Activated naive CD8-positive, alpha-beta T cell treated with anti-CD3 and anti-CD28 coated beads, Interleukin-2, amount 50 U/mL, for 24 hours (primary cell): ENCODE data around the gene CCNK.

Experiments
- ATAC-seq: fragments of 150-1000 bp; cut with Tn5 transposase; one replicate; pipeline ENCODE4 v1.10.0; 2021
- DNase-seq: peaks from one replicate; pipeline ENCODE4 v3.0.0; 2021
- H3K27ac Mint-ChIP-seq: one replicate; pipeline ENCODE4 v1.8.0; 2021; ENCODE audit warnings: mild to moderate bottlenecking, mixed read lengths
- H3K27me3 Mint-ChIP-seq: one replicate; pipeline ENCODE4 v1.8.0; 2021; ENCODE audit warnings: mixed read lengths
- H3K36me3 Mint-ChIP-seq: one replicate; pipeline ENCODE4 v1.8.0; 2021; ENCODE audit warnings: low read depth, mixed read lengths
- H3K4me1 Mint-ChIP-seq: one replicate; pipeline ENCODE4 v1.8.0; 2021; ENCODE audit warnings: mixed read lengths
- H3K4me3 Mint-ChIP-seq: one replicate; pipeline ENCODE4 v1.8.0; 2021; ENCODE audit warnings: mild to moderate bottlenecking, moderate library complexity, mixed read lengths
- H3K9me3 Mint-ChIP-seq: one replicate; pipeline ENCODE4 v1.8.0; 2021; ENCODE audit warnings: mixed read lengths

The CCNK gene

DNA sequence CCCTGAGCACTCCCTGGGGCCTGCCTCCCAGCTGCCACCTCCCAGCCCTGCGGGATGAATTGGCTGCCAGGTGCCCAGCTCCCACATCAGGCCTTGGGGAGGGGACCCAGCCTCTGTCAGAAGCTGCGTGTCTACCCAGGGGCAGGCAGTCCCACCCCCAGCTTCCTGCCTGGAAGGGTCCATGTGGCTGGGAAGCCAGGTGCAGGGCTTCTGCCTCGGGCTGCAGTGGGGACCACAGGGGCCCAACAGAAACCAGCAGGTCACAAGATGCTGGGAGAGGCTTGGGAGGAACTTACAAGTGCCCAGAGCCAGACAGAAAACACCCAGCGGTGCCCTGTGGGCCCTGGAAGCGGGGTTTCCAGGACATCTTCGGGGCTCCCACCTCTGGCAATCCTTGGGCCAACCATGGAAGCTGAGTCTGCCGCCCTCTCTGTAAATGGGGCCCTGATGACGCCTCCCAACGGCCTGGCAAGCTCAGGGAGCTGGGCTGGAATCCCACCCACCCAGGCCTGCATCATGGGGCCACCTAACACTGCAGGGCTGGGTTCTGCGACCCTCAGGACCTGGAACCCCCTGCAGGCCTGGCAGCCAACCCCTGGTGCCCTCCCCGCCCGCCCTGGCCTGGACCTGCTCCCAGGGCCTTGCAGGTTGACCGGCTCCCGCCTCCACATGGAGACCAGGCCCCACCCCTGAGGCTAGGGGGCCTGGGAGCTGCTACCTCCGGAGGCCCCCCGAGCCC is 36.6 kb downstream of the CCNK start:
- Mint-ChIP-seq H3K36me3 (no peaks in the 10 kb centered on the region), H3K4me1 (no peaks in the 10 kb centered on the region), H3K27me3 (no peaks in the 10 kb centered on the region), H3K27ac (no peak overlapping the region), H3K4me3 (no peak overlapping the region), H3K9me3 (no peaks in the 10 kb centered on the region)
- ATAC-seq: peak; percentile 3
- DNase-seq: no peak

DNA sequence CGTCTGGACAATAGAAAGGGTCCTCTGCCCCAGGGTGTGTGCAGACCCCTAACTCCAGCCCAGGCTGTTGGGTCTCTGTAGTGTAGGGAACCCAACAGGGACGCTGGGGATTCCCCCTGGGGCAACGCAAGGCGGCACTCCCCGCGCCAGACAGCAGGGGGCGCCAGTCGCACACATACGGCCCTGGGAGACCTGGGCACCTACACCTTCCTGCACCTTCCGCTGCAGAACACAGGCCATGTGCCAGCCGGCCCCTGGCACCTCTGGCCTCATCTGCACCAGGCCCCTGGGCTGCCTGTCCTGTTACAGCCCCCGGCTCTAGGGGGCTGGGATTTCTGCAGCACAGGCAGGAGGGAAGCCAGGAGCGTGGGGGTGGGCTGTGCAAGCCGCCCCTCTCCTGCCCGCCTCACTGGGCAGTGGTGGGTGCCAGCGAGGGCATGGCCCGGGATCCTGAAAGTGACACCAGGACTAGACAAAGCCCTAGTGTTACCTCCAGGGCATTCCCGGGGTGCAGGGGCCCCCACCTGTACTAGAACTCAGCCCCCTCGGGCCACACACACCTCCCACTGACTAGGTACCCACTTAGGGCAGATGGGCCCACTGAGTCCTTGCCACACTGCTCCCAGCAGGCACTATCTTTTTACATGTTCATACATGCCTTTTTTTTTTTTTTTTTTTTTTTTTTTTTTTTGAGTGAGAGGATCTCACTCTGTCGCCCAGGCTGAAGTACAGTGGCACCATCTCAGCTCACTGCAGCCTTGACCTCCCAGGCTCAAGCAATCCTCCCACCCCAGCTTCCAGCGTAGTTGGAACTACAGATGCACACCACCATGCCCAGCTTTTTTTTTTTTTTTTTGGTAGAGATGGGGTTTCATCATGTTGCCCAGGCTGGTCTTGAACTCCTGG is 37.5 kb downstream of the CCNK start:
- H3K27ac Mint-ChIP-seq: no peak overlapping the region
- ATAC-seq: peak; percentile 68
- no peaks in the 10 kb centered on the region for H3K9me3 Mint-ChIP-seq
- no peaks in the 10 kb centered on the region for H3K27me3 Mint-ChIP-seq
- H3K4me1 Mint-ChIP-seq: no peaks in the 10 kb centered on the region
- H3K4me3 Mint-ChIP-seq: no peak overlapping the region
- H3K36me3 Mint-ChIP-seq: no peaks in the 10 kb centered on the region
- peak; percentile 85 for DNase-seq

DNA sequence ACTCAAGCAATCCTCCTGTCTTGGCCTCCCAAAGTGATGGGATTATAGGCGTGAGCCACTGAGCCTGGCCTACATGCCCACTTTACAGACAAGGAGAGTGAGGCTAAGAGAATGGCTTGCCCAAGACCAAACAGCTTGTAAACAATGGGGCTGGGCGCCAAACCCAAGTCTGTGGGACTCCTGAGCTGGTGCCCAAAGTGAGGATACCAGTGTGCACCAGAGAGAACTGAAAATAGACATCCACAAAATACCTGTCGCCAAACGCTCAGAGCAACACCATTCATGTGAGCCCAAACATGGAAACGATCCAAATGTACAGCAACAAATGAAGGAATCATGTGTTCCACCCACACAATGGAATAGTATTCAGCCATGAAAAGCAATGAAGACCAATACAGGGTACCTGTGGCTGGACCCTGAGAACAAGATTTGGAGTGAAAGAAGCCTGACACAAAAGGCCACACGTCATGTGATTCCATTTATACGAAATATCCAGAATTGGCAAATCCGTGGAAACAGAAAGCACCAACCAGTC is 38.2 kb downstream of the CCNK start:
- Mint-ChIP-seq H3K27ac (no peak overlapping the region), H3K4me1 (no peaks in the 10 kb centered on the region), H3K4me3 (no peak overlapping the region), H3K27me3 (no peaks in the 10 kb centered on the region), H3K9me3 (no peaks in the 10 kb centered on the region), H3K36me3 (no peaks in the 10 kb centered on the region)
- ATAC-seq: no peak
- DNase-seq: no peak

DNA sequence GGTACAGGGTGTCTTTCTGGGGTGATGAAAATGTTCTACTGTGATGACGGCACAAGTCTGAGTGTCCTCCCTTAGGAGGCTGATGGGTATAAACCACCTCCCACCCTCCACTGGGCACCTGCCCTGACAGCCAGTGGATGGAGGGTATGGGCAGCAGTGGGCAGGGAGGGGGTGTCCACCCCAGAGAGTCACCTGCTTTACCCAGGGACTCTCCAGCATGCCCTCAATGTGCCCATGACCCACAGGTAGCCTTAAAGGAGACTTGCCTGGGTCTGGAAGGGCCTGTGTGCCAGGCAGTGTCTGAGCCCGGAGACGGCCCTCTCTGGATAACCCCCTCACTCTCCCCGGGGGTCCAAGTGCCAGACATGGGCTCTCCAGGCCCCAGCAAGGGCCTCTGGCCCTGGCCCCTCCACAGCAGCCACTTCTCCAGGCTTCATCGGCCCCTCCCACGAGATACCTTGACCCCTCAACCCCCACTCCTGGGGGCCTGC is 38.8 kb downstream of the CCNK start:
- DNase-seq (no peak), ATAC-seq (no peak)
- Mint-ChIP-seq H3K9me3 (no peaks in the 10 kb centered on the region), H3K4me1 (no peaks in the 10 kb centered on the region), H3K27me3 (no peaks in the 10 kb centered on the region), H3K4me3 (no peak overlapping the region), H3K27ac (no peak overlapping the region), H3K36me3 (no peaks in the 10 kb centered on the region)

DNA sequence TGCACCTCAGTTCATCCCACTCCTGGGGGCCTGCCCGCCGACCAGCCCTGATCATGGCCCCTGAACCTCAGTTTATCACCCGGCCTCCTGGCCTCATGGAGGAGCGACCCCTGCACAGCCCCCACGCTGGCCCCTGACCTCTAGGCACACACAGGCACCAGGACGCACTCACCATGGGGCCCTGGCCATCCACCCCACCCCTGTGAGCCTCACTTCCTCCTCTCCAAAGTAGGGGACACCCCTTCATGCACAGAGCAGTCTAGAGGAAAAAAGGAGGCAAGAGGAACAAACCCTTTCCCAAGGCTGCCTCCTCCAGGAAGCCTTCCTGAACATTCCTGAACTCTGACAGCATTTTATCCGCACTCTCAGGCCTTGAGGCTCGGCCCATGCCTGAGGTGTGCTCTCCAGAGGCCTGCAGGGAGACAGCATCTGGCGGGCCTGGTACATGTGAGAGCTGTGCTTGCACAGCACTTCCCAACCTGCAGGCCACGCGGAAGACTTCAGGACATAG is 39.4 kb downstream of the CCNK start:
- Mint-ChIP-seq H3K27ac (no peak overlapping the region), H3K4me1 (peaks cover 4% of the 10 kb centered on the region), H3K4me3 (no peak overlapping the region), H3K9me3 (no peaks in the 10 kb centered on the region), H3K36me3 (no peaks in the 10 kb centered on the region), H3K27me3 (no peaks in the 10 kb centered on the region)
- no peak for DNase-seq
- no peak for ATAC-seq

DNA sequence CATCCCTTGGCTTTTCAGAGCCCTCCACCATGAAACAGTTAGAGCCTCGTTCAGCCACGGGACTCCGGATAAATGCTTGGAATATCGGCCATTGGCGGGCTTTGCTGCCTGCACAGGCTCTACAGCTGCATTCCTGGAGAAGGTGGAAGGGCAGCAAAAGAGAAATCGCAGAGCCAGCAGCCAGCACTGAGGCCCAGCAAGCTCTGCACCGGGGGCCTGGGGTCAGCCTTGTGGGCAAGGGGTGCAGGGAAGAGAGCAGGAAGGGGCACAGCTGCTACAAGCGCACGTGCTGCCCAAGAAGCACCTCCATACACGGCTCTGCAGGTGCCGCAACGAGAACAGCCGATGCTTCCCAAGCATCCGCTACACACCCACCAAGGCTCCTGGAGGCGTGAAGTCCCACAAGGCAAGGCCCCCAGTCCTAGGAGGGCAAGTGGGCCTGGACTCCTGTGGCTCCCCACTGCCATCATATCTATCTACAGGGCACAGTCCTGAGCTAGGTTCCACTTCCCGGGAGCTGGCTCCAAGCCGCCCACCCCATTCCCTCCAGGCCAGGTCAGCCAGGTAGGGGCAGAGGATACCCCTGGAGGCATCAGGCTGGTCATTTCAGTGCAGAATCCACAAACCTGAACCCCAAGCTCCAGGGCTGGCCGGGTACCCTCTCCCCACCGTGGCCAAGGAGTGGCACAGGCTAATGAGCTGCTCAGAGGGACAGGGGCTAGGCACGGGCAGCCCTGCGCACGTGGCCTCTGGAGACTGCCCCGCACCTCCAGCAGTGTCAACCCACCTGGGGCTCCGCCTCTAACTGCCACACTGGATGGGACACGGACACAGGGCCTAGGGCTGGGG is 40.2 kb downstream of the CCNK start:
- H3K4me1 Mint-ChIP-seq: peaks cover 4% of the 10 kb centered on the region
- H3K36me3 Mint-ChIP-seq: no peaks in the 10 kb centered on the region
- ATAC-seq (no peak), DNase-seq (no peak)
- no peak overlapping the region for H3K27ac Mint-ChIP-seq
- no peaks in the 10 kb centered on the region for H3K9me3 Mint-ChIP-seq
- H3K4me3 Mint-ChIP-seq: no peak overlapping the region
- H3K27me3 Mint-ChIP-seq: no peaks in the 10 kb centered on the region

DNA sequence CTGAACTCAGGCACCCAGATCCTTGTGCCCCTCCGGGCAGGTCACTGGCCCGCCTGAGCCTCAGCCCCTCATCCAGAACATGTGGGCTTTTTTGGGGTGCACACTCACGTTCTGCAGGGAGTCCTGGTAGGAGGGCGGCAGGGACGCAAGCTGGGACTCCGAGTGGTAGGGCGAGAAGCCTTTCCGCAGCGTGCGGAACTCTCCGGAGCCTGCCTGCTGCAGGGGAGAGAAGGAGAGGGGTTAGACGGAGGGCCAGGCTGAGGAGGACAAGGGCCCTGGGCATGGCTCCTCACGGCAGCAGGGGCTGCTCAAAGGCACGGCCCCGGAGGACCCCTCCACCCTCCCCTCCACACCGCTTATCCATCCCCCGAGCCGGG is 40.8 kb downstream of the CCNK start:
- H3K27me3 Mint-ChIP-seq: no peaks in the 10 kb centered on the region
- no peak overlapping the region for H3K27ac Mint-ChIP-seq
- H3K4me1 Mint-ChIP-seq: peaks cover 4% of the 10 kb centered on the region
- H3K36me3 Mint-ChIP-seq: no peaks in the 10 kb centered on the region
- no peak for DNase-seq
- no peaks in the 10 kb centered on the region for H3K9me3 Mint-ChIP-seq
- no peak for ATAC-seq
- H3K4me3 Mint-ChIP-seq: no peak overlapping the region

DNA sequence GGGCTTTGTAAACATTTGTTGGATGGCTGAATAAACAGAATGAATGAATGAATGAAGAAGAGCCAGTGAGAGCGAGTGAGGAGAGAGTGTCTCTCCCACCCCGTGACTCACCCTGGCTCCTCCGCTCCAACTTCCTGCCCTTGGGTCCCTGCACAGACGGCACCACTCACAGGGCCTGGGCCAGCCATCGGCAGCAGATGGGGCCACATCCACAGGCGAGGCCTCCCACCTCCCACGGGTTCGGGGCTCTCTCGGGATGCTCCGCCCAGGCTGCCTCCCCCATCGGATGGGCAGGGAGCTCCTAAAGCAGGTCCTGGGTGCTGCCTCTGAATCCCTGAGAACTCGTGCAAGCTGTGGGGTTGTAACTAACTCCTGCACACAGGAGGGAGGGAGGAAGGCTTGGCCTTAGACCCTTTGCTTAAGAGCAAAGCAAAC is 41.3 kb downstream of the CCNK start:
- Mint-ChIP-seq H3K27ac (no peak overlapping the region), H3K27me3 (no peaks in the 10 kb centered on the region), H3K4me3 (no peak overlapping the region), H3K9me3 (no peaks in the 10 kb centered on the region), H3K36me3 (no peaks in the 10 kb centered on the region), H3K4me1 (peaks cover 4% of the 10 kb centered on the region)
- no peak for DNase-seq
- ATAC-seq: no peak

DNA sequence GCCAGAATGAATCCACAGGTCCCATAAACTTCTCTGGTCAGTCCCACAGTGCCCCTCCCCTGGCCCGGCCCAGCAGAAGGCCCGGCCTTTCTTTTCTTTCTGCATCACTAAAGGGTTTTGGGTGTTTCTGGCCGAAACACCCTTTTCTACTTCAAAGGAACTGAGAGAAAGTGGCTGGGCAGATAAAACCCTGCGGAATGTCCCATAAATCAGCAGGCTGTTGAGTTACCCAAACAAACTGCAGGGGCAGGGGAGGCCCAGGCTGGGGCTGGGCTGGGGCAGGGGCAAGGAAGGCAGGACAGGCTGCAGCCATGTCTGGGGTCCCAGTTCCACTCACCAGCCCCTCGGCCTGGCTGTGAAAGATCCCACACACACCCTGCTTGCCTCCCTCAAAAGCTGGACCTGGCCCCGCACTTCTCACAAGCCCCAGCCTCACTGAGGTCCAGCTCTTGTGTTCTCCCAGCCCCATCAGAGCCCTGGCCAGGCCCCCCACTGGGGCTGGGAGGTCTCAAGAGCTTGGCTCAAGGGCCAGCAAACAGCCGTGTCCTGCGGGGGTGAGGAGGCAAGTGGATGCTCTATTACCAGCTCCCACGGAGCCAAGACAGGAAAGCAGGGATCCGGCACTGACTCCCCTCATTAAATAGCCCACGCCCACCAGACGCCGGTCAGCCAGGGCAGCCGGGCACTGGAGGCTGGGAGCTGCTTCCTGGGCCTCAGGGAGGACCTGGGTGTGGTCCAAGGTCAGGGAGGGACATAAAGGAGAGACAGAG is 41.9 kb downstream of the CCNK start:
- Mint-ChIP-seq H3K4me1 (peaks cover 4% of the 10 kb centered on the region), H3K4me3 (no peak overlapping the region), H3K27ac (no peak overlapping the region), H3K36me3 (no peaks in the 10 kb centered on the region), H3K9me3 (no peaks in the 10 kb centered on the region), H3K27me3 (no peaks in the 10 kb centered on the region)
- no peak for DNase-seq
- ATAC-seq: no peak

DNA sequence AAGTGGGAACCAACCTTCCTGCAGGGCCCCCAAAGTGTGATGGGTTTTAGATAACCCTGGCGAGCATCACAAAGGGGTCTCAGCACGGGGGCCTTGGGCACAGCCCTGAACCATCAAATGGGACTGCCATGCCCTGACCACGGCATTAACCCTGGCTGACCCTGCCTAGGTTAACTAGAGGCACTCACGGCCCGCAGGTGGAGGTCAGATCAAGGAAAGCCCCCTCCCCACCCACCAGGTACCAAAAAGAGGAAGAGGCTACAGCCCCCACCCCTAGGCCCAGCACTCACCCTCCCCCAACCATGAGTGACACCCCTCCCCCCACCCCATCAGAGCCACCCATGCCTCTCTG is 42.5 kb downstream of the CCNK start:
- H3K9me3 Mint-ChIP-seq: no peaks in the 10 kb centered on the region
- no peak for ATAC-seq

DNA sequence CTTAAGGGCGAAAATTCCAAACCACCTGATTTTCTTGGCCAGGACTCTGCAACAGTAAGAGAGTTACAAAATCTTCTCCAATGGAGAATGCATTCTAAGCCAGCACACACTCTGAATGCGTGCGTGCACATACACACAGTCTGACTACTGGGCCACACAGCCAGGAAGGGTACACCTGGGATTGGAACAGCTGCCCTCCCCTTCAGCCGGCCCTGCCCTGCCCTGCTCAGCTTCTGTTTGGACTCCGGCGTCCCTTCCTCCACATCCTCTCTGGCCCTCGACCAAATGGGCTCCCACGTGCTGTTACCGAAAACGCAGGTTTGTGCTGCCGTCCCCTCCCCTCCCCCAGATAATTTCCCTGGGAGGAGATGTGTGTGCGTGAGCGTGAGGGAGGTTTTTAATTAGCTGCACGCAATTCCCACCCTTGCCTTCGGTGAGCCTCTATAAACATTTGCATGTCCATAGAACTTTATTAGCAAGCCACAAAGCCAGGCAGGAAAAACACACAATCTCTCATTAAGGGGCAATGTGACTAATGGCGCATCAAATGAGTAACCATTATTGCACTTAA is 43.0 kb downstream of the CCNK start:
- Mint-ChIP-seq H3K4me1 (peaks cover 4% of the 10 kb centered on the region), H3K36me3 (no peaks in the 10 kb centered on the region), H3K27ac (no peak overlapping the region), H3K9me3 (no peaks in the 10 kb centered on the region), H3K4me3 (no peak overlapping the region), H3K27me3 (no peaks in the 10 kb centered on the region)
- DNase-seq (no peak), ATAC-seq (no peak)

More for the DNA sequence above, 42.5 kb downstream of the CCNK start:
- no peak overlapping the region for H3K27ac Mint-ChIP-seq
- H3K36me3 Mint-ChIP-seq: no peaks in the 10 kb centered on the region
- H3K4me1 Mint-ChIP-seq: peaks cover 4% of the 10 kb centered on the region
- no peak overlapping the region for H3K4me3 Mint-ChIP-seq
- H3K27me3 Mint-ChIP-seq: no peaks in the 10 kb centered on the region
- no peak for DNase-seq

DNA sequence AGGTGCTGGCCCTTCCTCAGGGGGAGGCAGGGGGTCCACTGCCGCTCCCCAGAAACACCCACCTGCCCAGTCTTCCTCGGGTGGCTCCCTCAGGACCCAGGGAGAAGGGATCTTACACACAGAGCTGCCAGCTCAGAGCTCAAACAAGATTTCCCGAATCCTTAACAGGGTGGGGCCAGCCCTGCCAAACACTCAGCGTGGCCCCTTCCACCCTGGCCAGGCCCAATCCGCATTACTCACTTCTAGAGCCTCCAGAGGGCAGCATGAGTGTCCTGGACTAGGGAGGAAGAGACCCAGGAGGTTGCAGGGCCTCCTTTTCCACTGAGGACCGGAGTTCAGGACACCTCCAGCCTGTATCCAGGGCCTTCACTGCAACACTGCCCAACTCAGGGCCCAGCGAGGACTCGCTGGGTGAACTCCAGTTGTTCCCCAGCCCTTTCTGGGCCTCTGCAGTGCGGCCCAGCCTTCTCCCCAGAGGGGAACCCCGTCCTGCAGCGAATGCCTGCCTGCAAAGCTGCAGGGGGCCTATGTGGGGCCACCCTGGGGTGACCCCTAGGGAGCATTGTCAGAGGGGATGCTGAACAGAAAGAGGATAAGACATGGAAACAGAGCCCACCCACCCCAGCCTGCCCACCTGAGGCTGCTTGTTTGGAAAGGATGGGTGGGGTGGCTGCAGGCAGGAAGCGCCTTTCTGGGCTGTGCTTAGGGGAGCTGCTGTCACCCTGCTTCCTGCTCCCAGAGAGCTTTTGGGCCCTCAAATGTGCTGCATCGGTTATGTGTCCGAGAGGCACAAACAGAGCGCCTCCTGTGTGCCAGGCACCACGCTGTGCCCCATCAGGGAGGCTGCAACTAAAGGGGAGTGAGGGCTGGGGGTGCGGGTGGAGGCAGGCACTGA is 43.8 kb downstream of the CCNK start:
- DNase-seq (no peak), ATAC-seq (no peak)
- H3K27ac Mint-ChIP-seq: no peak overlapping the region
- H3K4me1 Mint-ChIP-seq: peaks cover 4% of the 10 kb centered on the region
- no peaks in the 10 kb centered on the region for H3K36me3 Mint-ChIP-seq
- H3K27me3 Mint-ChIP-seq: no peaks in the 10 kb centered on the region
- H3K4me3 Mint-ChIP-seq: no peak overlapping the region
- H3K9me3 Mint-ChIP-seq: no peaks in the 10 kb centered on the region

DNA sequence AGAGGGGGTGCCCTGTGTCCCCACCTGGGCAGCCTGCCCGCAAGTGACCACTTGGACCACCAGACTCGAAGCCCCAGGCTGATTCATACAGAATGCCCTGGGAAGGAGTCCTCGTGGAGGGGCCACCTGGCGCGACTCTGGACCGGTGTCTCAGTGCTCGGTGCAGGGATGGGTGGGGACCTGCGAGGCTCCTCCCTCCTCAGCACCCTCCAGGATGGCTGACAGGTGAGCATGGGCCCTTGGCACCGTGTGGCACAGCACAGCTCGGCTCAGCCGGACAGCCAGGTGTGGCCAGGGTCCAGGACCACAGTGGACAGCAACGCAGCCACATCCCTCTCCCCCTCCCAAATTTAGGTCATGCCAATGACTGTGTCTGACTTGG is 44.5 kb downstream of the CCNK start:
- H3K4me1 Mint-ChIP-seq: peaks cover 4% of the 10 kb centered on the region
- ATAC-seq (no peak), DNase-seq (no peak)
- no peaks in the 10 kb centered on the region for H3K27me3 Mint-ChIP-seq
- H3K4me3 Mint-ChIP-seq: no peak overlapping the region
- H3K27ac Mint-ChIP-seq: no peak overlapping the region
- H3K9me3 Mint-ChIP-seq: no peaks in the 10 kb centered on the region
- no peaks in the 10 kb centered on the region for H3K36me3 Mint-ChIP-seq
